Coronary artery (tissue), 2 donors: Measurements from ENCODE around the gene COA4.
A peak's percentile ranks its signal among the peaks of the same experiment; 100 is the strongest.

Experiments used
- DNase-seq: peaks from one replicate; pipeline ENCODE4 v3.0.0-alpha.2; 2017; ENCODE audit warnings: low spot score
- H3K27ac ChIP-seq, 2 donors: fragments of 200-600 bp; sonication (generic); one replicate each; pipeline ENCODE4 v1.5.1; 2016 to 2019
- H3K4me3 ChIP-seq: fragments of 200-600 bp; sonication (generic); 2 replicates; pipeline ENCODE4 v1.5.1; 2016; ENCODE audit warnings: mild to moderate bottlenecking, moderate library complexity
- TF ChIP-seq, protein P1 (sequence below): fragments of 200-600 bp; sonication (generic); IDR thresholded peaks from one replicate; pipeline ENCODE4 v1.5.1; 2019; ENCODE audit warnings: antibody characterized with exemption

The COA4 gene

DNA sequence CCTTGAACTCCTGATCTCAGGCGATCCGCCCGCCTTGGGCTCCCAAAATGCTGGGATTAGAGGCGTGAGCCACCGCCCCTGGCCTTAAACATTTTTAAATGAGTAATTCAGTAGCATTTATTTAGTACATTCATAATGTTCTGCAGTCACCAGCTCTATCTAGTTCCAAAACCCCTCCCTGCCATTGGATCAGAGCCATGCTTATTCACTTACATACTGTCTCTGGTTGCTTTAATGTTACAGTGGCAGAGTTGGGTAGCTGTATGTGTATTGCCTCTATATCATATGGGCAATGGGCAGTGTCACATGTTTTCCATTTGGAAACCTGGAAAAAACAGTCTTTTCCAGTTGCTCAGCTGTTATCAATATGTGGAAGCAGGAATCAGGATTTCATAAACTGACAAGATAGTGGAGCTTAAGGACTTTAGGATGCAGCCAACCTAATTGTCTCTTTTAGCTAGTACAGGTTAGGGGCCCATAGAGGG is 10.5 kb downstream of the COA4 start:
- H3K27ac ChIP-seq: peak overlapping the region in 1 of 2 donors; percentile 59
- H3K4me3 ChIP-seq: no peak overlapping the region
- TF ChIP-seq, protein P1, sequence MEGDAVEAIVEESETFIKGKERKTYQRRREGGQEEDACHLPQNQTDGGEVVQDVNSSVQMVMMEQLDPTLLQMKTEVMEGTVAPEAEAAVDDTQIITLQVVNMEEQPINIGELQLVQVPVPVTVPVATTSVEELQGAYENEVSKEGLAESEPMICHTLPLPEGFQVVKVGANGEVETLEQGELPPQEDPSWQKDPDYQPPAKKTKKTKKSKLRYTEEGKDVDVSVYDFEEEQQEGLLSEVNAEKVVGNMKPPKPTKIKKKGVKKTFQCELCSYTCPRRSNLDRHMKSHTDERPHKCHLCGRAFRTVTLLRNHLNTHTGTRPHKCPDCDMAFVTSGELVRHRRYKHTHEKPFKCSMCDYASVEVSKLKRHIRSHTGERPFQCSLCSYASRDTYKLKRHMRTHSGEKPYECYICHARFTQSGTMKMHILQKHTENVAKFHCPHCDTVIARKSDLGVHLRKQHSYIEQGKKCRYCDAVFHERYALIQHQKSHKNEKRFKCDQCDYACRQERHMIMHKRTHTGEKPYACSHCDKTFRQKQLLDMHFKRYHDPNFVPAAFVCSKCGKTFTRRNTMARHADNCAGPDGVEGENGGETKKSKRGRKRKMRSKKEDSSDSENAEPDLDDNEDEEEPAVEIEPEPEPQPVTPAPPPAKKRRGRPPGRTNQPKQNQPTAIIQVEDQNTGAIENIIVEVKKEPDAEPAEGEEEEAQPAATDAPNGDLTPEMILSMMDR: no peak
- DNase-seq: no peak

GRCh38 chr11:73862986-73863385 is 13.7 kb downstream of the COA4 start:
- H3K27ac ChIP-seq: no peak overlapping the region
- TF ChIP-seq, protein P1: no peak
- no peak overlapping the region for H3K4me3 ChIP-seq
- no peak for DNase-seq

- no peak overlapping the region for H3K27ac ChIP-seq
- no peak for DNase-seq
- TF ChIP-seq, protein P1: no peak
- H3K4me3 ChIP-seq: no peak overlapping the region
Measured at GRCh38 chr11:73860202-73860601, 16.4 kb downstream of the COA4 start.

GRCh38 chr11:73859671-73860070 is 17.0 kb downstream of the COA4 start:
- DNase-seq: no peak
- Histone ChIP-seq H3K27ac (no peak overlapping the region), H3K4me3 (no peak overlapping the region)
- TF ChIP-seq, protein P1: no peak

DNA sequence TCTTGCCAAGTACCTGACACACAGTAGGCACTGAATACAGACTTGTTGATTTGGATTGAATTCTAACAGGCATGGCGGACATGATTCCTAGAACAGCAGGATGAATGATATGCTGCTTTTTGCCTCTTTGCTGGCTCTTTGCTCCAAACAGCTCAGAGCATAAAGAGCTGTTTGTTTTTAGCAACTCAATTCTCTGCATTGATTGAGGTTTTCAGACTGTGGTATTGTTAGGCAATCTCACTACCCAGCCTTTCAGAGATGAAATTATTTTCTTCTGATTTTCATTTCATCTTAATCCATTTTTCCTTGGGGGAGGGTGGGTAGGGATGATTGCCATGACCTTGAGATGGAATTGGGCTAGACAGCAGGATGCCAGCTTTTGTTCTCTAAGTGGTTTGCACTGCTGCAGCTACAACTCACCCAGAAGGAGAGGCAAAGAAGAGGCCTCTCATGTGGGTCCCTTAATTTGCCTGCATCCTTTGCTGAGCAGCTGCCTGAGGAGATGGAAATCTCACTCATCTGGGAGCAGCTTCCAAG is 20.5 kb downstream of the COA4 start:
- TF ChIP-seq, protein P1: no peak
- H3K4me3 ChIP-seq: no peak overlapping the region
- H3K27ac ChIP-seq: no peak overlapping the region
- DNase-seq: no peak

GRCh38 chr11:73854680-73855079 is 22.0 kb downstream of the COA4 start:
- TF ChIP-seq, protein P1: no peak
- Histone ChIP-seq H3K4me3 (no peak overlapping the region), H3K27ac (no peak overlapping the region)
- DNase-seq: no peak

- TF ChIP-seq, protein P1: no peak
- Histone ChIP-seq H3K27ac (no peak overlapping the region), H3K4me3 (no peak overlapping the region)
- DNase-seq: no peak
Measured at GRCh38 chr11:73852049-73852448, 24.6 kb downstream of the COA4 start.
